GM12874 (cell line): ENCODE measurements around the gene PRRG3.

Source experiments
- CTCF ChIP-seq: IDR thresholded peaks from 2 replicates; pipeline ENCODE4 v1.5.1; 2011; ENCODE audit warnings: low read depth, mild to moderate bottlenecking, control low read depth, low read length, moderate library complexity; ENCODE audit not compliant: insufficient read depth

The PRRG3 gene

DNA sequence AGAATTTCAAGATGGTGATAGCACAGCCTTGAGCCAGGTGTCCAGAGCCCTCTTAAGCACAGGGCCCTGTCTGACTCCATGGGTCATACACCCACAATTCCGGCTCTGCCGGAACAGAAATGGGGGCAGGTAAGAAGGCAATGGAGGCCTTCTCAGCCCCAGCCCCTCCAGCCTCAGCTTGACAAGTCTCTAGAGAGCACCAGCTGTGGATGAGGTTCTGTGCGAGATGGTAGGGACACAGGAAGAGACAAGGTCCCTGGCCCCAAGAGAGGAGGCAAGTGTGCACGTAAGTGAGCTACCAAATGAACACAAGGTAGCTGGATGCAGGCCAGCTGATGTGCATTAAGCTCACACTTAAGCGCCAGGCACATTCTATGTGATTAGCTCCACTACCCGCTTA is 2.4 kb upstream of the PRRG3 start:
- no peak for TF ChIP-seq CTCF

- no peak for TF ChIP-seq CTCF
Observed at GRCh38 chrX:151694121-151694520, 1.1 kb upstream of the PRRG3 start.

DNA sequence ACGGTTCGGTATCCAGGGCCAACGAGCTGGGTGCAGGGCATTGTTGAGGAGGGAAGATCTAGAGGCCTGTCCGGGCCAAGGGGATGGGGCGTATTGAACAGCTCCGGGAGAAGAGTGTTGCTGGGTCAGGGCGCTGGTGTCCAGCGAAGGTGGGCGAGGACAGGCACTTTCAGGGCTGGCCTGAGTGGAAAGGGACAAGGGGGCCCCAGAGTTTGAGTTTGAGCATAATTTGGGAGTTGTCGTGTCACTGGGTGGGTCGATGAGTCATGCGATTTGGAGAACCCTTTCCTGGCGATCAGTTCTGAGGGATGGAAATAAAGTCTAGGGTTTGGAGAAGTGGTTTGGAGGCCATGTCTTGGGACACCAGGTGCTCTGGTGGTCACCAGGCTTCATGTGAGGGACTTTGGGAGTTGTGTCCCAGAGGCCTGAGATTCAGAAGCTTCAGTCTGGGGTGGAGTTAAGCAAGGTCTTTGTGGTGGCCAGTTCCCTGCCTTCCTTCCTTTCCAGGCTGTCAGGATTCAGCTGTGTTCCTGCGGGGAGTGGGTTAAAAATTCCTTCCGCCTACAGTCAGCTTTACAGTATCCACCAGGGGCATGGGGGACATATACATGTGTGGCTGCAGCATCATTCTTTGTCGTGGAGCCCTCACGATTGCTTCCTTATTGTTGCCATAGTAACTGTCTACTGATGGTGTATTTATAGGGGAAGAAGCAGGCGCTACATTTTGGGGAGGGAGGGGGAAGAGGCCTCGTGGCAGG is 504 bp downstream of the PRRG3 start:
- no peak for TF ChIP-seq CTCF

DNA sequence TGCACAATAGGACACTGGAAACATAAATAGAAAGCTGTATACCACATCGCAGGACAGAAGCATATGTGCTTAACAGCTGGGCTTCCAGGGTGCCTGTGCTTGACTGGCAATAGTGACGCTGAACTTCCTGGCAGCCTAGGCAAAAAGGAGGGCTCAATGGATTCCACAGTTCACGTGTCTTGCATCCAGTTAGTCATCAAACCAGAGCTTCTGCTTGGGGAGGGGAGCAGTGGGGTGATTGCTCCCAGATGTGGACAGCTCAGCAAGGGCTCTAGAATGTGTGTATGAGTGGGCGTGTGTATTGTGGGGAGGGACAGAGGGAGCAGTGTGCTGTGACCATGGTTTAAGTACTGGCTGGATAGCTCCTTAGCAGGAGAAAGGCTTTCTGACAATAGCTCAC is 2.3 kb downstream of the PRRG3 start:
- no peak for TF ChIP-seq CTCF

GRCh38 chrX:151698485-151698884 is 3.2 kb downstream of the PRRG3 start:
- no peak for TF ChIP-seq CTCF

GRCh38 chrX:151699746-151700145 is 4.5 kb downstream of the PRRG3 start:
- TF ChIP-seq CTCF = no peak

DNA sequence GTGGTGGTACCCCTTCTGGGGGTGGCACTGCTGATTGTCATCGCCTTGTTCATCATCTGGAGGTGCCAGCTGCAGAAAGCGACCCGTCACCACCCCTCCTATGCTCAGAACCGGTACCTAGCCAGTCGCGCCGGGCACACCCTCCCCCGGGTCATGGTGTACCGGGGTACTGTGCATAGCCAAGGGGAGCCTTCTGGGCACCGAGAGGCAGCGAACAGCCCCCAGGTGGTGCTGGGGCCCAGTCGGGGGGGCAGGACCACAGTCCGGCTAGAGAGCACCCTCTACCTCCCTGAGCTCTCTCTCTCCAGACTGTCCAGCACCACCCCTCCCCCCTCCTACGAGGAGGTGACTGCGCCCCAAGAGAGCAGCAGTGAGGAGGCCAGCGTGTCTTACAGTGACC is 5.3 kb downstream of the PRRG3 start:
- TF ChIP-seq CTCF = no peak

- TF ChIP-seq CTCF = no peak
Observed at GRCh38 chrX:151701071-151701470, 5.8 kb downstream of the PRRG3 start.
